GM12892 (cell line): ENCODE results near the gene EPHB2. TPM values are rescaled to one million over a fixed set of nuclear protein-coding genes. Genes with fewer than 3 reads are reported as not detected.
"Not testable (repeated sequence)": the region's sequence is repeated elsewhere in the genome, so short reads cannot be mapped to it uniquely, and the experiment has no call there.

Source experiments
- DNase-seq: peaks from one replicate; pipeline ENCODE4 v3.0.0; 2011; ENCODE audit not compliant: insufficient read length
- FAIRE-seq: peaks from 2 replicates; lab custom pipeline; 2011; peaks lifted over from hg19 to GRCh38; lab: Jason Lieb, UNC
- POLR2A ChIP-seq: IDR thresholded peaks from 2 replicates; pipeline ENCODE4 v1.6.1; 2011; ENCODE audit warnings: low read depth, low read length, control low read depth
- POLR2AphosphoS5 ChIP-seq: IDR thresholded peaks from 2 replicates; pipeline ENCODE4 v1.6.1; 2011; ENCODE audit warnings: low read depth, low read length, control low read depth
- TAF1 ChIP-seq: IDR thresholded peaks from 2 replicates; pipeline ENCODE4 v1.6.1; 2011; ENCODE audit warnings: low read depth, mild to moderate bottlenecking, control low read depth, low read length, borderline replicate concordance
- polyA plus RNA-seq: library from polyadenylated mRNA; unstranded; fragments of >200 nt; gene quantifications from one replicate; pipeline ENCODE4 v1.2.1, GENCODE V29; 2012; ENCODE audit warnings: missing spikeins, inconsistent platforms; ENCODE audit not compliant: missing spikeins

EPHB2 gene
- not detected for polyA plus RNA-seq

DNA sequence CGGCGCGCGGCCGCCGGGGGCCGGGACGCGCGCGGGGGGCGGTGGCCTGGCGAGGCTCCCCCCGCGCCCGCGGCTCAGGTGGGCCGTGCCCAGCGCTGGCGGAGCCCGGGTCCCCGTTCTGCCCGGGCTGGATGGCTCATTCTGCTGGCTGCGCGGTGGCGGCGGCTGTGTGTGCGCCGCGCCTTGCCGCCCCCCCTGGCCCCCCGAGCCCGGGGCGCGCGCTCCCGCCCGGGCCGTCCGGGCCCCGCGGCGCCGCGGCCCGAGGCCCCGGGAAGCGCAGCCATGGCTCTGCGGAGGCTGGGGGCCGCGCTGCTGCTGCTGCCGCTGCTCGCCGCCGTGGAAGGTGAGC lies at the start of gene EPHB2:
Gene EPHB2 (plus strand): TSS at position 139 of the 349 bp plus-strand sequence. CDS start 144 bp downstream, at position 283.
- TF ChIP-seq POLR2AphosphoS5 (no peak), TAF1 (no peak), POLR2A (no peak)
- peak; percentile 73 for FAIRE-seq
- DNase-seq = peak; percentile 51

DNA sequence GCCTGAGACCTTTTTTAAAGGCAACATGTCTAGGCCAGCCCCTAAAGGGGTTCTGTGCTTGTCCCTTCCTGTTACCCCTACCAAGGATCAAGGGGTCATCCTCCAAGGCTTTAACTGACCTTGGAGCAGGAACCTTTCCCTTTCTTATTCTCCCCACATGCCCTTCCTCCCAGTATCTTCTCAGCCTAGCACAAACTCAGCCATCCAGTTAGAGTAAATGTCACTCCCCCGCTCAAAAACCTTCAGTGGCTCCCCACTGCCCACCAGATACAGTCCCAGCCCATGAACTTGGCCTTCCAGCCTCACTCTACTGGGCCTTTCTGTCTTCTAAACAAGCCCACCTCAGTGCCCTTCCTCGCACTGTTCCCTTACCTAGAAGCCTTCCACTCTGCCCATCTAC lies 48.8 kb upstream of the EPHB2 start:
- FAIRE-seq = no peak

DNA sequence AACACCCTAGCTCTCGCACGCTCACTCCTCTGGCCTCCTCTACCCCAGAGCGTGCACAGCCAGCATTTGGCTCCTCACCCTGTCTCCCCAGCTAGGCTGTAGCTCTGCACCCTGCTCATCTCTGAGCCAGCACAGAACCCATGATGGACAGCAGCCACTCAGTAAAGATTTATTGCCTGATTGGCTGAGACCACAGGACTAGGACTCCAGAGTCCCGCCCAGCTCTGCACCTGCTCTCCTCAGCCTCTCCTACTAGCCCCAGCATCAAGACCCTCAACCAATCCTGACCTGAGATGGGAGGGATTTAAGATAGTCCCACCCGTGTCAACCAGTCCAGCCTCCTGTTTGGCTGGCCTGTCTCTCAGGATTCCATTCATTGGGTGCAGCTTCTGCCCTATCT lies 48.3 kb upstream of the EPHB2 start:
- TF ChIP-seq TAF1 (no peak), POLR2A (no peak), POLR2AphosphoS5 (no peak)
- no peak for DNase-seq
- no peak for FAIRE-seq

More for the DNA sequence above, 48.8 kb upstream of the EPHB2 start:
- no peak for TF ChIP-seq POLR2AphosphoS5
- no peak for TF ChIP-seq TAF1
- no peak for TF ChIP-seq POLR2A
- no peak for DNase-seq

DNA sequence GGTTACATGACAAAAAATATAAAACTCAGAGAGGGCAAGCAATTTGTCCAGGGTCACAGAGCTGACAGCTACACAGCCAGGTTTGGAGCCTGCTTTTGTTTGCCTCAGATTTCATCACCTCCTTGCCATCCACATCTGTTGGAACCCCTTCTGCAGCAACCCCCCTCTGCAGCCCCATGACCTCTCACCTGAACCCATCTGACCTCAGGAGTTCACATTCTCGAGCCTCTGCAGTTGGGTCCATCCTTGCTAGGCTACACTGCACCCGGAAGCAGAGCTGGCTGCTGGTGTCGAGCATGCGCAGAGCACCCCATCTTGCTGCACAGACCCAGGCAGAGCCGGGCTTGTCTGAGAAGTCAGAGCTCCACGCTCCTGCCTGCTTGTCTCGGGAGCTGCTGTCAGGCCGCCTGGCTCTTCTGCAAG lies 47.6 kb upstream of the EPHB2 start:
- TF ChIP-seq POLR2AphosphoS5 = no peak
- no peak for TF ChIP-seq POLR2A
- TF ChIP-seq TAF1 = no peak
- no peak for DNase-seq
- no peak for FAIRE-seq

DNA sequence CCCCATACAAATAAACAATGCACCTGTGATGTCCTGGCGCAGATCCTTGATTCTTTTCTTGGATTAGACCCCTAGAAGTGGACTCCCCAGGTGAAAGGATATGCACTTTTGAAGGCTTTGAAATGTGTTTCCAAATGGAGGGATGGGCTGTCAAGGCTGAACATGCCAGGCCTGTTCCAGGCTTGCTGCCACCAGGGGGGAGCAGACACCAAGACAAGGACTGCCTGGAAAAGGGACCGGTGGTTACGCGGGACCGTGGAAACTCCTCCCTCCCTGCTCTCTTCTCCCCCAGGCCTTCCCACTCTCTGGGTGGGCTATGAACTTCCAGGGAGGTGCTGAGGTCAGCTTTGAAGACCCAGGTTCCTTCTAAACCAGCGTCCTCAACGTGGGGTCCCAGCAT lies 44.9 kb upstream of the EPHB2 start:
- DNase-seq = no peak
- no peak for TF ChIP-seq TAF1
- no peak for FAIRE-seq

DNA sequence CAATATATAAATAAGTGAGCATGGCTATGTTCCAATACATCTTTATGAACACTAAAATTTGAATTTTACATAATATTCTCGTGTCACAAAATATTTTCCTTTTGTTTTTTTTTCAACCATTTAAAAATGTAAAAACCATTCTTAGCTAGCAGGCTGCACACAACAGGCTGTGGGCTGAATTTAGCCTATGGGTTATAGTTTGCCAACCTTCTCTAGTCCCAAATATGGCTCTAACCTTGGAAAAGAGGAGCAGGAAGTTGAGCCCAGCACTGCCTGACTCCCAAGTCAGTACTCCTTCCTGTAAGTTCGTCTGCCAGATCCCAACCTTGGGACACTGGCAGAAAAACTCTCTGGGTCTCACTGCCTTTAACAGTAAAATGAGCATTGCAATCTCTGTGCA lies 44.2 kb upstream of the EPHB2 start:
- no peak for DNase-seq

DNA sequence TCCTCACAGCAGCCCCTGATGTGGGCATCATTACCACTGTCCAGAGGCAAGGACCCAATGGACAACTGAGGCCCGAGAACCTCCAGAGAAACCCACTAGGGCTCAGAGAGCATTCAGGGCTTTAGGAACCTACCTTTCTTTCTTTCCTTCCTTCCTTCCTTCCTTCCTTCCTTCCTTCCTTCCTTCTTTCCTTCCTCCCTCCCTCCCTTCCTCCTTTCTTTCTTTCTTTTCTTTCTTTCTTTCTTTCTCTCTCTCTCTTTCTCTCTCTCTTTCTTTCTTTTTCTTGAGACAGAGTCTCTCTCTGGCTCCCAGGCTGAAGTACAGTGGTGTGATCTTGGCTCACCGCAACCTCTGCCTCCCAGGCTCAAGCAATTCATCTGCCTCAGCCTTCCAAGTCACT lies 41.8 kb upstream of the EPHB2 start:
- not testable (repeated sequence) for FAIRE-seq, DNase-seq

More for the DNA sequence above, 44.2 kb upstream of the EPHB2 start:
- no peak for TF ChIP-seq TAF1
- TF ChIP-seq POLR2AphosphoS5 = no peak
- TF ChIP-seq POLR2A = no peak
- FAIRE-seq = no peak

DNA sequence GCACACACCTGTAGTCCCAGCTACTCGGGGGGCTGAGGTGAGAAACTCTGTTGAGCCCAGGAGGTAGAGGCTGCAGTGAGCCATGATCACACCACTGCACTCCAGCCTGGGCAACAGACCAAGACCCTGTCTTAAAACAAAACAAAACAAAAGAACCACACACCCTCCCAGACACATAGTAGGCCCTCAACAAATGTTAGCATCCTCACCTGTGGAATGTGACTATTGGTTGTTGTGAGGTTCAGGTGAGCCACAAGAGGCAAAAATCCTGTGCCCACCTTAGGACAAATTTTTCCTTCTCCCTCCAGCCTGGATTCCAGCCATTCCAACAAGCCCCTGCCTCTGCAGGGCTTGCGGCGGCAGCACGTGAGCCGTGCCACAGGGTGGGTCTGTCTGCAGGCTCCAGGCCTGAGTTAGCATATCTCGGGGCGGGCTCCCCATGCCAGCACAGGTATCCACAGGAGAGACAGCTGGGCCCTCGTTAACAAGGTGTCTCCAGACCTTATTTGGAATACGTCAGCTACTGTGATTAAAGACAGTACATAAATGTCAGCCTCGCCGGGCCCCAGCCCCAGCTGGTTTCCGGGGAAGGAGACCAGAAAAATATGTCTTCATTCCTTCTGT lies 40.2 kb upstream of the EPHB2 start:
- DNase-seq (no peak), FAIRE-seq (no peak)
- TF ChIP-seq TAF1 (no peak), POLR2A (no peak), POLR2AphosphoS5 (no peak)

DNA sequence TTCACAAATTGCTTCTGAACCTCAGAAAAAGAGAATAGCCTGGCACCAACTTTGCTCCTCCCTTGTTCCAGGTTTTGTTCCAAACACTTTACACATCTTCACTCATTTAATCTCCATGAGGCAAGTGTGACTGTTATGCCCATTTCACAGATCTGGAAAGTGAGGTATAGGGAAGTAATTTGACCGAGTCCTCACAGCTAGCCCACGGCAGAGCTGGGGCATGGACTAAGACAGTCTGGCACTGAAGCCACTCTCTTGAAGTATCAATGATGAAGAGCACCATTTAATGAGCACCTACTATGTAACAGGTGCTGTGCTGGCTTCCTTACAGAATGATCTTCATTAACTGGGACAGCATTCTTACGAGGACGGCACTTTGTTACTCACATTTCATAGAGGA lies 38.6 kb upstream of the EPHB2 start:
- TF ChIP-seq TAF1 (no peak), POLR2AphosphoS5 (no peak), POLR2A (no peak)
- no peak for DNase-seq
- no peak for FAIRE-seq

DNA sequence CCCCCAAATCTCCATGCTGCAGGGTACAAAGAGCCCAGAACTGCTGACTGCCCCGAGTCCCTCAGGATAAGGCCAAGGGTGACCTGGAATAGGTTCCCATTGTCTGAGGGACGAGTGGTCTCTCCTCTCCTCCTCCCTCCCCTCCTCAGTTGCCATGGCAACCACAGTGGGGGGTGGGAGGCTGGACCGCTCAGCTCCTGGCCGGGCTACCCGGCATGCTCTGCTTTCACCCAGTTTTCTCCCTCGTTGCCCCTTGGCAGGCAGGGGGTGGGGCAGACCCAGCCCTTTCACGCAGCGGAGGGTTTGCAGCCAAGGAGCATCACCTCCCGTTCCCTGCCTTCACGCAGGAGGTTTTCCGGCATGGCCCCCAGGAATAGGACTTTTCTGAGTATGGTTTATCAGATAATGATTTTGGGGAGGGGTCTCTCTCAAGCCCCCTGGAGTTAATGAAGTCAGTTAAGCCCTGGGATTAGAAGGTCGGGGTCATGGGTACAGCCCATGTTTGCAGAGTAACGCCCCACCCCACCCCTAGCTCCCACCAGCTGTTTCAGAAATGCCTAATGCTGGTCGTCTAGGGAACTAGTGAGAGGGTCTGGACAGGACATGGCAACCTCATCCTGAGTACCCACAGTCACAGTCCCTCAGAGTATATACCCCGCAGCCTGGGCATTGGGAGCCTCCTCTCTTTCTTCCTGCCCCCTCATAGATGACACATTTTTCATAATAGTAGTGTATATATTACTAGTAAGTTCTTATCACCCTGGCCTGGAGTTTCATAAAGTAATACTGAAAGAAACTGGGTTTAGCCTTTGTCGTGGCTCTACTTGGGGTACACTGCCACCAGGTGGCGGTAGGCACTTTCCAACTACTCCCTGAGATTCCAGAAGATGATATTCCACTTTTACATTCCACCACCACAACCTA lies 36.9 kb upstream of the EPHB2 start:
- FAIRE-seq (peak; percentile 60), DNase-seq (no peak)
- TF ChIP-seq TAF1 = no peak
- no peak for TF ChIP-seq POLR2AphosphoS5
- no peak for TF ChIP-seq POLR2A

DNA sequence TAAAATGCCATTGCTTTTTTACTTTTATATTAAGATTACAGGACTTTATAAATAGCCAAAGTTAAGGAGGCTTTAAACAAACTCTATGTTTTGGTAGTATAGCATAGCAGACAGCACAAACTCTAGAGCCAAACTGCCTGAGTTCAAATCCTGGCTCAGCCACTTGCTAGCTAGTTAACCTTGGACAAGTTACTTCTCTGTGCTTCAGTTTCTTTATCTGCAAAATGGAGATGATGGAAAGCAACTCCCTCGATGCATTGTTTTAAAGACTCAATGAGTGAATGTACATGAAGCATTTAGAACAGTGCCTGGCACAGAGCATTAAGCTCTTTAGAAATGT lies 36.3 kb upstream of the EPHB2 start:
- TF ChIP-seq POLR2A (no peak), POLR2AphosphoS5 (no peak), TAF1 (no peak)
- no peak for DNase-seq
- FAIRE-seq = no peak

DNA sequence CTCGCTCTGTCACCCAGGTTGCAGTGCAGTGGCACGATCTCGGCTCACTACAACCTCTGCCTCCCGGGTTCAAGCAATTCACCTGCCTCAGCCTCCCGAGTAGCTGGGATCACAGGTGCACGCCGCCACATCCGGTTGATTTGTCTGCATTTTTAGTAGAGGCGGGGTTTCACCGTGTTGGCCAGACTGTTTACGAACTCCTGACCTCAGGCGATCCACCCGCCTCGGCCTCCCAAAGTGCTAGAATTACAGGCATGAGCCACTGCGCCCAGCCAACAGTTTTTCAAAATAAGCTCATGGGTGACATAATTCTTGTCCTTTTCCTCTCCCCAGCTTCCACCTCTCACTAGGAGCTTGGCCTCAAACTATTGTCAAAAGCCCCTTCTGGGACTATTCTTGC lies 34.5 kb upstream of the EPHB2 start:
- FAIRE-seq, DNase-seq: not testable (repeated sequence)
